GM12878 (cell line): ENCODE measurements around the gene CCSER1.

Source experiments
- BCL11A ChIP-seq: IDR thresholded peaks from 2 replicates; pipeline ENCODE4 v1.6.1; 2011; ENCODE audit warnings: low read depth, low read length
- BRCA1 ChIP-seq: IDR thresholded peaks from 2 replicates; pipeline ENCODE4 v1.6.1; 2011; ENCODE audit warnings: low read depth, low read length, improper control_type of control experiment
- CREM ChIP-seq: IDR thresholded peaks from 2 replicates; pipeline ENCODE4 v1.6.1; 2014; ENCODE audit warnings: antibody characterized with exemption, low read depth
- CTCF ChIP-seq, 3 experiments: IDR thresholded peaks in 2 of 3; conservative IDR thresholded peaks in 1 of 3; 2 replicates each; pipeline ENCODE4 v1.5.1; 2011; ENCODE audit warnings: low read depth in 3 of 3, low read length in 3 of 3, mild to moderate bottlenecking in 3 of 3, control low read depth in 2 of 3, moderate library complexity in 2 of 3, inconsistent platforms in 1 of 3, mixed read lengths in 1 of 3; ENCODE audit not compliant: control insufficient read depth in 2 of 3, insufficient read depth in 1 of 3; ENCODE audit errors: extremely low read depth in 1 of 3
- EP300 ChIP-seq, 2 experiments: fragments of 150-350 bp in 1 of 2; IDR thresholded peaks; 2 replicates each; pipeline ENCODE4 v1.6.1; 2011 to 2012; ENCODE audit warnings: low read depth in 2 of 2, low read length in 2 of 2, borderline replicate concordance in 1 of 2, improper control_type of control experiment in 1 of 2, inconsistent platforms in 1 of 2; ENCODE audit not compliant: control insufficient read depth in 1 of 2
- EZH2 ChIP-seq: IDR thresholded peaks from 2 replicates; pipeline ENCODE4 v1.6.1; 2012; ENCODE audit warnings: low read depth, mild to moderate bottlenecking, control low read depth, inconsistent platforms, low read length, borderline replicate concordance; ENCODE audit not compliant: control insufficient read depth
- POLR2A ChIP-seq: IDR thresholded peaks from 2 replicates; pipeline ENCODE4 v1.6.1; 2011; ENCODE audit warnings: low read depth, mild to moderate bottlenecking, low read length
- POLR2AphosphoS5 ChIP-seq: IDR thresholded peaks from 2 replicates; pipeline ENCODE4 v1.6.1; 2011; ENCODE audit warnings: mild to moderate bottlenecking, low read length, inconsistent platforms
- TCF12 ChIP-seq: IDR thresholded peaks from 2 replicates; pipeline ENCODE4 v1.6.1; 2011; ENCODE audit warnings: low read depth, mild to moderate bottlenecking, low read length

DNA sequence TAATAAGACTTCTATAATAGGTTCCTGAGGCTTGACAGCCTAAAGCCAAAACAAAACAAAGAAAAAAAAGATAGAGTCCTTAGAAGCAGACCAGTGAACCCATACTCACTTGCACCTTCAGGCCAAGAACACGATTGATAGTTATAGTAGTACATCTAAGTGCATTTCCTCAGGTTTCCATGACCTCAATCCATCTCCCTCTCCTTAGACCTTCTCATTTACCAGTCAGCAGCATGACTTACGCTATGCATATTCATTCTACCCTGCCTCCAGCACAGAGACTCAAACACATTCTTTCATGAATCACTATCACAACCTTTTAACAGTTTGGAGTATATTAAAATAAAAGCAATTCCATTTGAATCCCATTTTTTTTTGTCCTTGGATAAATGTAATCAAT, 855.6 kb downstream of the CCSER1 start:
- TF ChIP-seq CTCF (IDR thresholded peaks at IDR 0.05 in 2 of 3, conservative IDR thresholded peaks at IDR 0.05 in 1 of 3; ENCODE audit: control insufficient read depth in 2 of 3, extremely low read depth in 1 of 3, insufficient read depth in 1 of 3, low read depth in 3 of 3, low read length in 3 of 3) (no peak), CREM (no peak), BCL11A (no peak), POLR2AphosphoS5 (no peak), POLR2A (no peak), EP300 (IDR thresholded peaks at IDR 0.05; ENCODE audit: borderline replicate concordance in 1 of 2, control insufficient read depth in 1 of 2, low read depth in 2 of 2, low read length in 2 of 2) (no peak), BRCA1 (no peak), EZH2 (no peak), TCF12 (no peak)
